NB4 (cell line): ENCODE measurements around the gene KCNH4.

ENCODE experiments used
- DNase-seq: peaks from one replicate; pipeline ENCODE4 v3.0.0; 2010; ENCODE audit warnings: low read depth
- H3K4me3 ChIP-seq: one replicate; pipeline ENCODE4 v1.5.1; 2011; ENCODE audit warnings: mild to moderate bottlenecking, low read depth, low read length, moderate library complexity
- CTCF ChIP-seq: IDR thresholded peaks from one replicate; pipeline ENCODE4 v1.5.1; 2012; ENCODE audit warnings: low read depth, low read length
- MAX ChIP-seq: IDR thresholded peaks from 2 replicates; pipeline ENCODE4 v1.6.1; 2011; ENCODE audit warnings: low read depth, low read length
- MYC ChIP-seq: IDR thresholded peaks from 2 replicates; pipeline ENCODE4 v1.6.1; 2011; ENCODE audit warnings: low read depth, low read length
- POLR2A ChIP-seq: IDR thresholded peaks from 2 replicates; pipeline ENCODE4 v1.6.1; 2011; ENCODE audit warnings: mild to moderate bottlenecking; ENCODE audit not compliant: insufficient read length; ENCODE audit errors: extremely low read depth

Gene KCNH4

GRCh38 chr17:42182927-42183734, 2.2 kb upstream of the KCNH4 start:
- no peak for TF ChIP-seq MAX
- TF ChIP-seq MYC: no peak
- no peak for TF ChIP-seq POLR2A
- no peak for TF ChIP-seq CTCF
- H3K4me3 ChIP-seq: peak overlapping the region; percentile 60
- no peak for DNase-seq

DNA sequence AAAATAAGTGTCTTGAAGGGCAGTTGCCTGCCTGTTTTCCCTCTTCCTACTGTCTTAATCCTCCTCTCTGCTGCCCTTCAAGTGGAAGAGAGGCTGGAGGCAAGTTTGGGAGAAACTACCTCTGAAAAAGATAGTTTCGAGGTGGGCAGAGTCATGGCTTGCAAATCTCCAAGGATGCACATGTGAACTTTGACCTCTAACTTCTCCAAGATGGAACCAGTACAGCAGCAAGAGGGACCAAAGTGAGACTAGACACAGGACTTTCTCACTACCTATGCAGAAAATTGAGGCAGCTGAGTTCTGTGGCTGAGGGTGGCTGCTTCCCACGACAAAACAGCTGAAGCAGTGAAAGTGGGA, 887 bp upstream of the KCNH4 start:
- TF ChIP-seq CTCF (no peak), MYC (no peak), POLR2A (no peak), MAX (no peak)
- H3K4me3 ChIP-seq: no peak overlapping the region
- no peak for DNase-seq

DNA sequence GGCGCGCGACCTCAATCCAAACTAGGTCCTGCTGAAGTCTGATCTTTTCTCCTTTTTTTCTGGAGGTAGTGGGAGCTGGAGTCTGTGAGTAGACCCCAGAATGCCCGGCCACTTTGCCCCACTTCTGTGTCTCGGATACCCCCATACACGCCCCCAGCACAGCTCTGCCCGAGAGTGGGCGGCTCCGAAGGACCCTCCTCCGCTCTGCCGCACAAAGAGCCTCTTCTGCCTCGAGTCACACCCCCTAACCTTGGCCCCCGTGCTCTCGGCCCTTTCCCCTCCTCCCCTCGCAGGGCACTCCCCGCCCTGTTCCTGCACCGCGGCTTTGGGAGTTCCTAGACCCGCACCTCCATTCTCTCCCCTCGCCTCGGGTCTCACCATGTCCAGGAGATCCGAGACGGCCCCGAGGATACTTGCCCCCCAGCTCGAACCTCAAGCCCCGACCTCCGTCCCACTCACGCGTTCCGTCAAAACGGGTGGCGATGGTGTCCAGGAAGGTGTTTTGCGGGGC, 476 bp downstream of the KCNH4 start:
- no peak overlapping the region for H3K4me3 ChIP-seq
- no peak for DNase-seq
- TF ChIP-seq MYC (no peak), MAX (no peak), CTCF (no peak), POLR2A (no peak)

GRCh38 chr17:42179911-42180410, 981 bp downstream of the KCNH4 start:
- DNase-seq: peak; percentile 34
- H3K4me3 ChIP-seq: no peak overlapping the region

GRCh38 chr17:42179335-42179734, 1.6 kb downstream of the KCNH4 start:
- no peak for DNase-seq
- TF ChIP-seq CTCF: no peak
- no peak for TF ChIP-seq MAX
- TF ChIP-seq POLR2A: no peak
- TF ChIP-seq MYC: no peak
- H3K4me3 ChIP-seq: no peak overlapping the region

More at GRCh38 chr17:42179911-42180410, 981 bp downstream of the KCNH4 start:
- TF ChIP-seq MYC: no peak
- no peak for TF ChIP-seq POLR2A
- no peak for TF ChIP-seq CTCF
- no peak for TF ChIP-seq MAX
